Head of caudate nucleus (tissue), 42 donors: Measurements from ENCODE around the gene PPOX.

Source experiments
- DNase-seq, 42 donors: peaks; one replicate each; pipeline versions ENCODE4 v3.0.0 to v3.0.0-alpha.2; 2020 to 2021; ENCODE audit warnings: mixed read lengths in 7 of 42
- intact Hi-C: fragments of 100-400 bp; cut with DNase I; formaldehyde crosslinking; loops from one replicate; pipeline ENCODE4 v1.15.0; 2022

PPOX gene

DNA sequence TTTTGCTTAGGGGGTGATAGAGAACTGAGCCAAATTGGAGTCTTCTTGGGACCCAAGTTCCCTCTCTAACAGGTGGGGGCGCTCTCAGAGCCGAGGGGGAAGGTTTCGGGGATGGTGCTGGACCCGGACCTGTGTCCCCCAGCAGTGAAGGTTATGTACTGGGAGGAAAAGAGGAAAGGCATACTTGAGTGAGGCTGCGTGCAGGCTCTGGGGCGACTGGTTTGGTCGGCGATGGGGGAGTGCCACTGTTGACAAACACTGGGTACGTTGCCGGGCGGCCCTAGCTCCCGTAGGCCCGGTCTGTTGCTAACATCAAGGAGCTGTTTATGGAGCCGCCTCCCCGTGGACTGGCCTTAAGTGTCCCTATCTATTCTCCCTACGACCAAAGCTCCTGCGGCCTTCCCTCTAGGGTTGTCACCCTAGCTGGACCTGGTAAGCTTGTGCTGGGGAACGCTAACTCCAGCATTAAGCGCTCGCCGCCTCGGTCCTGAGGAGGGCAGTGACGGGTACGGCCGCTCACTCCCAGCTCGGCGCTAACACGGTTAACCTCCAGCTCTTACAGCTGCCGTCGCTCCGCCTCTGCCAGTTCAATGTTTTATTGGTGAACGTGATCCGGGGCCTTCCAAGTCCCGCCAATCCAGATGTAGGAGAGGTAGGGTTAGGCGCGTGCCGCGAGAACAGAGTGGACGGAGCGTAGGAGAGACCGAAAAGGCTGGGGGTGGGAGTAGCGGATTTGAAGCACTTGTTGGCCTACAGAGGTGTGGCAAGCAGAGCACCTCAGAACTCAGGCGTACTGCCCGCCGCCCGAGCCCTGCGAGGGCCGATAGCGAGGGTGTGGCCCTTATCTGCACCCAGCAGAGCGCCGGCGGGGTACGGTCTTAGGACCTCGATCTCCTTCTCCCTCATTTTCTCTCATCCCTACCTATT is at the start of gene PPOX:
TSS of gene PPOX (plus strand) at position 685 of the 927 bp plus-strand sequence. CDS start 422 bp downstream, outside the sequence.
- DNase-seq, result peak; percentile 94 to 99 (median 98)
- intact Hi-C loops, result no loop called here

DNA sequence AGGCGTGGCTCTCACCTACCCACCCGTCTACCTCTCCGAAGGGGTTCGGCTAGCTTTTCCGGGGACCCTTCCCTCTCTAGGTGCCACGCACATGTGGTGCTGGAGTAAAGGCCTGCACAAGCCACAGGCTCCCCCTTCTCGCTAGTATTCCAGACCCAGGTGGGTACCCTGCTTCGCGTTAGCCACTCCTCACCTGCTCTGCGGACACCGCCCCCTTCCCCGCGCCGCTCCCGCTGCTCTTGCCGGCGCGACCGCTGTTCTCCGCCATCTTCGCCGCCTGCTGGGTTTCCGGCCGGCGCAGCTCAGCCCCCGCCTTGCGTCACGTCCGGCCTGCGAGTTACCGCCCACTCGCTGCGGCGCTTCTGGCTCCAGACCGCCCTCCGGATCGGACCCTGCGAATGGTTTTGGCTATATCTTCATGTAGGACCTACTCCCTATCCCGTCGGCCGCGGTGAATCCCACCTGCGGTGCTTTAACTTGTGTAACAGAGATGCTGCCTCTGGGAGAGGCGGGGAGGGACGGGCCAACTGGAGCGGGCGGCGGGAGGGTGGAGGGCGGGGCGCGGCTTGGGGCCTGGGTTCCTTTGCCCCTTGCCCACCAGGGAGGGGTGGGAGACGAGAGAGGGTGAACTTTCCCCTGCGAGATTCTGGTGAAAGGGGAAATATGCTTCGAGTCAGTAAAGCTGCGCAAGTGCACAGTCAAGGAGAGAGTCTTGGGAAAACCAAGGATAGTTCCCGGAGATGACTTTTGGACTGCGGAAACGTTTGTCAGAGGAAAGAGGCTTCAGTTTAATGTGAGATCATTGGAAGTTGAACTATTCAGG is 48.3 kb upstream of the PPOX start, which contains the start of the genes NIT1 and PFDN2:
TSS of gene NIT1 (plus strand) at position 347 of the 823 bp plus-strand sequence. CDS start at position 419, 72 bp downstream.
TSS of gene PFDN2 (minus strand) at position 279 of the 823 bp plus-strand sequence. CDS start at position 268, 11 bp downstream.
- intact Hi-C loops, result no loop called here
- DNase-seq, result peak; percentile 69 to 94 (median 90)

DNA sequence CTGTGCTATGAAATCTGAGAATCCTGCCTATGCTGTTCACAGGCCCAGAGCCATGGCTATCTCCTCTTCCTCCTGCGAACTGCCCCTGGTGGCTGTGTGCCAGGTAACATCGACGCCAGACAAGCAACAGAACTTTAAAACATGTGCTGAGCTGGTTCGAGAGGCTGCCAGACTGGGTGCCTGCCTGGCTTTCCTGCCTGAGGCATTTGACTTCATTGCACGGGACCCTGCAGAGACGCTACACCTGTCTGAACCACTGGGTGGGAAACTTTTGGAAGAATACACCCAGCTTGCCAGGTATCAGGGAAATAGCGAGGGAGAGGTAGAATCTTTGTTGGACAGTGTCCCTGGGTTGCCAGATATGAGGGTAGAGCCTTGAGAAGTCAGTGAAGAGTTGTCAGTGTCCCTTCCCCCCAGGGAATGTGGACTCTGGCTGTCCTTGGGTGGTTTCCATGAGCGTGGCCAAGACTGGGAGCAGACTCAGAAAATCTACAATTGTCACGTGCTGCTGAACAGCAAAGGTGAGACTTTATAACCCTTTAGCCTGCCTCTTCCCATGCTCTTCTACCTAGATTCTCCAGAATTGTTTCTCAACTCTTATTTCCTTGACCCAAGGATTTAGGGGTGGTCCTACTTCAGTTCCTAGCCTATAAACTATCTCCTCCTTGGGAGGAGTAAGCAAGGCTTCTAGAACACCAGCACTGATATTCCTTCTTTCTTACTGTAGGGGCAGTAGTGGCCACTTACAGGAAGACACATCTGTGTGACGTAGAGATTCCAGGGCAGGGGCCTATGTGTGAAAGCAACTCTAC is 46.9 kb upstream of the PPOX start:
- DNase-seq, result no peak
- intact Hi-C loops, result no loop called here

DNA sequence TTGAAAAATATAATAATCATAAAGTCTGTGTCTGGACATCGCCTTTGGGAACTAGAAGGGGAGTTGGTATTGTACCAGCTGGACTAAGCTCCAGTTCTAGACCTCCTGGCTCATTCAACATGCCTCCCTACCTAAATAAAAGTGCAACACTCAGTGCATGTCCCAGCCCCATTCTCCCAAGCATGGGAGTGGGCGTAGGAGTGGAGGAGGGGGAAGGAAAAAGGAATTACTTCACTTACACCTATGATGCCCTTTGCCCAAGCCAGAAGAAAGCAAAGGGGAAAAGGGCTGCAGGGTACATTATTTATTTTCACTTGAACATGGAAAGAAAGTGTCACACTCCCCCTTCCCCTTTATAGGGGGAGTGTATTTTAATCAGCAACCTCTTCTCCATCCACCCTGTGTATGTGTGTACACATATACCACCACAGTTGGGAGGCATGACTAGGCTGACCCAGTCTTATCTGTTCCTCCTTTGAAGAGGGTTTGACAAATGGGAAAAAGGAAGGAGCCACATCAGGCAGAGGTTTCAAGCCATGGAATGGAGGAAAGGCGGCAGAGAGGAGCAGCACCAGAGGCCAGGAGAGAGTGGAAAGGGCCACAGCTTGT is 45.1 kb upstream of the PPOX start:
- intact Hi-C loops, result no loop called here
- no peak for DNase-seq

DNA sequence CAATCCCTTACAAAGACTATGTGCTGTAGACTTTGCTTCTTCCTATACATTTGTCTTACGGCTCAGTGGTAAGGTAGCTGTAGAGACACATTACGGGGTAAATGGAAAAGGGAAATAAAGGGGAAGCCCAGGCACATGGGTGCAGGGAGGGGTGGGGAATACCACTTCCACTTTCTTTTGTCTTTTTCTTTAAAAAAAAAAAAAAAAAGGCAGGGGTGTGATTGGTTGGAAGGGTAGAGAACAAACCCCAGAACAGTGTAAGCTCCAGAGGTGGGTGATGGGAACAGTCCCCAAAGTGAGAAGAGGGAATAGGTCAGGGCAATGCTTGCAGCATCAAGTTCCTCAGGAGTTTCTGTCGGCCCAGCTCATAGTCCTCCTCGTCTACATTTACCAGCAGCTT is 44.4 kb upstream of the PPOX start:
- intact Hi-C loops, result no loop called here
- DNase-seq, result peak in 1 of 42 donors; percentile 5

DNA sequence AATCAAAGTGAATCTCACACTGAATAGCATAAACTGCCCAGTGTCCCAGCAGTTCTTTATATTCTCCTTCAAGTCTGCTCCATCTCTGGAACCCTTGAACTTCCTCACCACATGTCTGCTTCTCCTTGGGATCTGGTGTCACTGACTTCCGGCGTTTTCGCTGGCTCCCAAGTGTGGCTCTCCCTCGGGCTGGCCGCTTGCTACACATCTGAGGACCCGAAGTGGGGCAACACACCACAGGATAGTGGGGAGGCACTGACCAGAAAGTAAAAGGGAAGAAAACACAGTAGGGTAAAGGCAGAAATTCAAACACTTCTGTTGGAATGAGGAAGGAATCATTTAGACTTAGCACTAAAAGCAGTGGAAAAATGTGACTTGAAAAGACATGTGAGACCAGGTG is 43.3 kb upstream of the PPOX start:
- no peak for DNase-seq
- intact Hi-C loops, result no loop called here

DNA sequence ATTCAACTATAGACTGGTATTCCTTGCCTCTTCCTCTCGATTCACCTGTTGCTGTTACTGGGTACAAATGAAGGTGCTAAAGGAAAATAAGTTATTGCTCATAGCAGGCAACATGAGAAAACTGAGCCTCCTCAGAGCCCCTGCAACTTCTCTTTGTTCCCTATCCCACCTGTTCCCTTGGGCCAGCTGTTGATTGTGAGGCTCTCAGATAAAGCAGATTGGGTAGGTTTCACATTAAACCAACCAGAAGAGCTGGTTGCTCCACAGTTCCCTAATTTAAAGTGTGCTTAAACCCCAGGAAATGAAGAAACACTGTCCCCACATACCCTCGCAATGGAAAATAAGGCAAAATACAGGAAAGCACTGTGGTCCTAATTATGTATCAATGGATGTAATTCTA is 38.6 kb upstream of the PPOX start:
- no peak for DNase-seq
- intact Hi-C loops, result no loop called here

DNA sequence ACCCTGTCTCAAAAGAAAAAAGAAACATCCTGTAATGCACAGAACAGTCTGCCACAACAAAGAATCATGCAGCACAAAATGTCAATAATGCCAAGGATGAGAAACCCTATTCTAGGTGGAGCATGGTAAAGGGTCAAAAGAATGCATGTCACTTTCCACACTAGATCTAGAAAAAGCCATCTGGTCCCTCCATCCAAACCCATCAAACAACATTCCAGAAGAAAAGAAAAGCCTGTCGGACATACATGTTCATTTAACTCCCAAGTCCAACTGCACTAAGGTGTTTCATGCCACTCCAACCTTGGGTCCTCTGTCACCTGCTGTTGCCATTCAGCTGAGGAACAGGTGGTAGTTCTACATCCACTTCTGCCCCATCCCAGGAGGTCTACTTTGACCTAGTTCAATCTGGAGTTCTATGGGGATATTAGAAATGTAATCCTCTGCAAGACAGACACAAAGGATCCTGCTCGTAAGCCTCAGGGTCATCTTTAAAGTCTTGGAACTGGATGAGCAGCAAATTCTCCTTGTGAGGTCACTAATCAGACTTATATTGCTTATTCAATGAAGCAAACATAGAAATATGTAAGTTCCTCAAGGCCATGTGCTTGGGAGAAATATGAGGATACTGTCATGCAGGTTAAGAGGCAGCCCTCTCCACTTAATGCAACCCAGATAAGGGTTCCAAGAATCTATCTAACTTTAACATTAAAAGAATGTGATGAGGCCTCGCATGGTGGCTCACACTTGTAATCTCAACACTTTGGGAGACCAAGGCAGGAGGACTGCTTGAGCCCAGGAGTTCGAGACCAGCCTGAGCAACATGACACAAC is 37.4 kb upstream of the PPOX start:
- DNase-seq, result no peak
- intact Hi-C loops, result no loop called here

DNA sequence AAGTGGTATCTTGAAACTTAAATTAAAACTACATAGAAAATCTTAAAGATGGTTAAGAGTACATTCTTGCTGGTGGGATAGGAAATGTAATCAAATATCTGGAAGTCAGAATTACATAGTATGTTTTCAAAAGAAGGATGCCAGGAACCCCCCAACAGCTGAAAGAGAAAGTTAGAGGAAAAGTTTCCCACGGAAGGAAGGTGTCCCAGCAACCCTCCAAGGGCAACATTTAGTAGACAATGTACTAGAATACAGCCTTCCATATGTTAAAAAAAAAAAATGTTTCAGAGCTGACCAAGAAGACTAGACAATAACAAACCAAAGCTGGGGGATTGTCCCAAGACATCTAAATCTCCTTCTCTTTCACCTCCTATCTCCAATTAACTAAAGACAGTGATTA is 36.0 kb upstream of the PPOX start:
- intact Hi-C loops, result loop anchor here (5.0 kb wide), 1 partner anchor 83 kb away; the partner anchor contains the start of gene USF1
- no peak for DNase-seq

DNA sequence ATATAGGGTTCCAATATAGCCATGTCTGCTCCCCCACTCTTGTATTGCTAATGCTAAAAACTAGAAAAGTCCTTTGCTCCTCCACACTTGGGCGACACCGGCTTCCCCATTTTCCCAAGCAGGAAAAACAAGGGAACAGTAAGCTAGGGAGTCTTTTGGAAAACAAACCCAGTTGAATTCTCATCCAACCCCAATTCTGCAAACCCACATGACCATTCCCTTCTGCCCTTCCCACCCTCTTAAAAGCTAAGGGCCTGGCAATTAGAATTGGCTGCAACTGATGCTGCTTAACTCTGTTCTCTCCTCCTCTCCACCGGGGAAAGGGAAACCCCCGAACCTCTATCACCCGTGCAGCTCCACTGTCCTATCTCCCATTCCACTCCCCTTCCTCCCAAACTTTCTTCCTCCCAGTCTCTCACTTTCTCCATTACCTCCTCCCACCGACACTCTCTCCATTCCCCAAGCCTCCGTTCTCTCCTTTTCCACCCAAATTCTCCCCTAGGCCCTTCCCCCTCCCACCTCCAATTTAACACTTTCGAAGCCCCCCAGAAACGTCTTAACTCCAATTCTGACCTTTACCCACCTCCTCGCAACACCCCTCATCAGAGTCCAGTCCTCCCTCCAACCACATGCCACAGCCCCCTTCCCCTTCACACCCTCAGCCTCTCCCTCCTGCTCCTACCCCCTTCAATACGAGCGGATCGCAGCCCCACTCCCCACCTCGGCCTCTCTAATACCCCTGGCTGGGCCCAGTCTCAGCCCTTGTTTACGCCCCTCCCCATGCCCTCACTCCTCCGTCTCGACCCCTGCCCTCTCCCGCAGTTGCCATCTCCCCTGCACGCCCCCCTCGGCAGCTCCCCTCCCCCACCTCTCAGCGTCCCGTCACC is 34.5 kb upstream of the PPOX start:
- peak in 8 of 42 donors; percentile 9 to 54 (median 36) for DNase-seq
- intact Hi-C loops, result loop anchor here (5.0 kb wide), 1 partner anchor 84 kb away; the partner anchor contains the start of gene USF1

DNA sequence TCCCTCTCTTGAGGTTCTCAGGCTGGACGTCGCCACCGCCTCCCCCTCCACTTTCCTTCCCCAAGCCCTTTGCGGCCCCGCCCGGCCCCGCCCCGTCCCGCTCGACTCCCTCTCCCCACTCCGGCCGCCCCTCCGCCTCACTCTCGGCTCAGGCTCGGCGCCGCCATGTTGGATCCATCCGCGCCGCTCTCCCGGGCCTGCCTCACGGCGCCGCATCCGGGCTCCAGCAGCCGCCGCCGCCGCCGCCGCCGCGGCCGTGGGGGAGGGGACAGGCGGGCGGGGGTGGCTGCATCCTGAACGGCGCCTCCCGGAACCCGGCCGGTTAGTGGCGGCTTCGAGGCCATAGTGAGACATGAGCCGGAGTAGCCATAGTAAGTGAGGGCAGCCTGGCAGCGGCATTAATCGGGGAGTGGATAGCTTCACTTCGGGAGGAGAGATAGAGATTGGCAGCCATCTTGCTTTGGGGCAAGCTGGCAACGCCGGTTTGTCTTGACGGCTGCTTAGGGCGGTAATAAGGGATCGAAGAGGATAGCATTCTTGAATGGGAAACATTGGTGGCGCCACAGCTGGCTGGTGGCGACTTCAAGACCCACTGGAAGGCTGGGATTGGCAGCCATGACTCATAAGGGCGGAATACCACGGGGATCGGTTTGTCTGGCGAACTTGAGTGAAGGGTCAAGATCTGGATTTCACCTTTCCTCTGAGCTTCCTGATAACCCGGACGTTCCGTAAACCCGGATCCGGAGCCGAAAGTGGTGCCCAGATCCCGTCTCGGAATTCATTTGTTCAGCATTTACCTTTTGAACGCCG is 33.6 kb upstream of the PPOX start, which contains the start of gene DEDD:
TSS of gene DEDD (minus strand) at position 258 of the 810 bp plus-strand sequence. CDS start 8,205 bp downstream, outside the sequence.
- DNase-seq, result peak; percentile 82 to 97 (median 93)

DNA sequence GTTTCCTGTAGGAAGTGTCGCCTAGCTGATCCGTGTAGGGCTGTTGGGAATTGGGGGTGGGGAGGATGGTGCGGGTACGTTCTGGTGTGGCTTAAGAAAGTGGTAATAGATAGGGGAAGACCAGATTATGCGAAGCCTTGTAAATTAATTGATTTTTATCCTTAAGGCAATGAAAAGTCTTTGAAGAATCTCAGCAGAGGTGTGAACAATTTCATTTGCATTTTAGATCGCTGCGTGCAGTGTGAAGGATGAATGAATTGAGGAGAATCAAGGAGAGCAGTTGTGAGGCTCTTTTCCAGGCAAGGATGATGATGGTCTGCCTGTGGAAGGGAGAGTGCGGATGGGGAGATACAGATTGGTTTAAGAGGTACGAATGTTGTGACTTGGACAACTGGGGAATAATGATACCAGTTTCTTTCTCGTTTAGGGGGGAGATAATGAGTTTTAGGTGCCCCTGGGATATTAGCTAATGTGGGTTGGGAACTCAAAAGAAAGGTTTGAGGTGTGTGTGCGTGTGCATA is 32.9 kb upstream of the PPOX start:
- intact Hi-C loops, result loop anchor here (5.0 kb wide), 1 partner anchor 86 kb away; the partner anchor contains the start of gene USF1
- DNase-seq, result no peak

More for the DNA sequence above, 33.6 kb upstream of the PPOX start, which contains the start of gene DEDD:
- intact Hi-C loops, result loop anchor here (5.0 kb wide), 1 partner anchor 85 kb away; the partner anchor contains the start of gene USF1

DNA sequence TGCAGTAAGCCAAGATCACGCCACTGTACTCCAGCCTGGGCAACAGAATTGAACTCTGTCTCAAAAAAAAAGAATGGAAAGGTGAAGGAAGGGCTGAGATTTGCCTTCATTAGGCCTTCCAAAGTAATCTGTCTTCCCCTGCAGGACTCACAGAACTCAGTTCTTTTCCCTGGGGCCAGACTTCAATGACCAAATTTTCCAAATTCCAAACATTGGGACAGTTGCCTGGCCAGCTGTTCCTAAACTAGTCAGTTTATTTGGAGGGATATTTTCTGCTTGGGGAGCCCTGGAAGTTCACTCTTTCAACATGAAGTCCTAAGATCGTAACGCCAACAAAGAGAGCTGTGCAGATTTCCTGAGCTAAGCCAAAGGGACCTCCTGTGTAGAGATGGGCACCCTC is 28.3 kb upstream of the PPOX start:
- DNase-seq, result no peak

DNA sequence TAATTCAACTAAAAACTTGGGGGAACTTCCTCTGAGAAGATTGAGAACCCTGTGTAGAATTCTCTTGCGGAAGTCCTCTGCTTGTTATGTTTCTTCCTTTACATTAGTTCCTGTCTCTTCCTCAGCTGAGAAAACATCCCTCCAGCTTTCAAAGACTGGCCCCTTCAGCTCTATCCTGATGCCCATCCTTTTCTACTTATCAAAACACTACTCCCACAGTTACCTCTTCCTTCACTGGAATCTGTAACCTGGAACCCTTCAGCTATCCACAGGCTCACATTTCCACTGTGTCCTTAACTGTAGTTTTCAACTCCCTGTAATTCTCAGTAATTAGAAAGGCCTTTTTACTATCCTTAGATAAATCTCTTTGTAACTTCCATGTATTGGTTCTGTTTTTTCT is 27.8 kb upstream of the PPOX start:
- DNase-seq, result no peak
- intact Hi-C loops, result no loop called here

More for the DNA sequence above, 28.3 kb upstream of the PPOX start:
- intact Hi-C loops, result no loop called here

DNA sequence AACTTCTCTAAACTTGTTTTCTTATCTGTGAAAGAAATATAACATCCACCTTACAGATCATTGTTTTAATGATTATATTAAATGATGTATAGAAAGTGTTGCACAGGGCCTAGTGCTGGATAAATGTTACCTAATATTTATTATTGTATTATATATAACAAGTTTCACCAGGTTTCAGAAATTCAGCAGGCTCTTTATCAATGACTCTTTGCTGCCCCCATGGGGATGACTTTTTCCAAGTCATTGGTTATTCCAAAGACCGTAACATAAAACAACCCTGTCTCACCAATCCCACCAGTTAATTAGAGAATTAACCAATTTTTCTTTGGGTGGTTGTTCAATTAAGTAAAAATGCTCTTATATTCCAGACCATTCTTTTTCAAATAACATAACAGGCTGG is 26.5 kb upstream of the PPOX start:
- intact Hi-C loops, result no loop called here
- peak in 17 of 42 donors; percentile 25 to 75 (median 45) for DNase-seq
